ENCODE data around the gene SPON2.

Gene SPON2

DNA sequence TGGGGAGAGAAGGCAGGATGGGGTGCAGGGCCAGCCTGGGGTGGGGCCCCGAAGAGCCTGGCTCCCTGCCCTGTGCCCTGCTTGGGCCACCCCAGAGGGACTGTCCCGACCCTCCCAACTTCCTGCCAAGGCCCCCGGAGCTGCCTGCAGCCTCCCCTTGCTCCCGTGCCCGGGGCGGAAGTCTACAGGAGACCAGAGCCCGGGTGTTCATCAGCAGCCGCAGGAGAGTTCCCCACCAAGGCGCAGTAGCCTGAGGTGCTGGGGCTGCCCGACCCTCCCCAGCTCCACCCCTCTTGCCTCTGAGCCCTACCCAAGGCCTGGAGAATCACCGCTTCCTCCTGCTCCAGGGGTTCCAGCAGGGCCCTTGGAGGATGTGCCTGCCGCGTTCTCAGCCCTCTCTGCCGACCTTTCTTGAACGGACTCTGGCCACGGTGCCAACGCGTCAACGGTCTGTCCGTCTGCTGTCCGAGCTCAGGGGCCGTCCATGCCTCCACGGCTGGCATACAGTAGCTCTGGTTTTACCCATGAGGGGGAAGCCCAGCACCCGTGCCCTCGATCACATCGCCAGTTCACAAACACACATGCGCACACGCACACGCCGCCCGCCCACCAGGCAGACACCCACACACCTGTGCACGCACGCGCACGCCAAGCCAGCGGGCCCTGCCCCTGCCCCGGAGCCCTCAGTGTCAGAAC lies 36.0 kb upstream of the SPON2 start:
- TF ChIP-seq, protein P1, sequence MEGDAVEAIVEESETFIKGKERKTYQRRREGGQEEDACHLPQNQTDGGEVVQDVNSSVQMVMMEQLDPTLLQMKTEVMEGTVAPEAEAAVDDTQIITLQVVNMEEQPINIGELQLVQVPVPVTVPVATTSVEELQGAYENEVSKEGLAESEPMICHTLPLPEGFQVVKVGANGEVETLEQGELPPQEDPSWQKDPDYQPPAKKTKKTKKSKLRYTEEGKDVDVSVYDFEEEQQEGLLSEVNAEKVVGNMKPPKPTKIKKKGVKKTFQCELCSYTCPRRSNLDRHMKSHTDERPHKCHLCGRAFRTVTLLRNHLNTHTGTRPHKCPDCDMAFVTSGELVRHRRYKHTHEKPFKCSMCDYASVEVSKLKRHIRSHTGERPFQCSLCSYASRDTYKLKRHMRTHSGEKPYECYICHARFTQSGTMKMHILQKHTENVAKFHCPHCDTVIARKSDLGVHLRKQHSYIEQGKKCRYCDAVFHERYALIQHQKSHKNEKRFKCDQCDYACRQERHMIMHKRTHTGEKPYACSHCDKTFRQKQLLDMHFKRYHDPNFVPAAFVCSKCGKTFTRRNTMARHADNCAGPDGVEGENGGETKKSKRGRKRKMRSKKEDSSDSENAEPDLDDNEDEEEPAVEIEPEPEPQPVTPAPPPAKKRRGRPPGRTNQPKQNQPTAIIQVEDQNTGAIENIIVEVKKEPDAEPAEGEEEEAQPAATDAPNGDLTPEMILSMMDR (IDR thresholded peaks at IDR 0.05; ENCODE audit: low read depth, low read length), result no peak
- no peak overlapping the region for H3K4me3 ChIP-seq (ENCODE audit: low read depth, low read length)

GRCh38 chr4:1207603-1208265 lies 35.4 kb upstream of the SPON2 start:
- H3K4me3 ChIP-seq (ENCODE audit: low read depth, low read length), result no peak overlapping the region
- TF ChIP-seq, protein P1 (IDR thresholded peaks at IDR 0.05; ENCODE audit: low read depth, low read length), result no peak

DNA sequence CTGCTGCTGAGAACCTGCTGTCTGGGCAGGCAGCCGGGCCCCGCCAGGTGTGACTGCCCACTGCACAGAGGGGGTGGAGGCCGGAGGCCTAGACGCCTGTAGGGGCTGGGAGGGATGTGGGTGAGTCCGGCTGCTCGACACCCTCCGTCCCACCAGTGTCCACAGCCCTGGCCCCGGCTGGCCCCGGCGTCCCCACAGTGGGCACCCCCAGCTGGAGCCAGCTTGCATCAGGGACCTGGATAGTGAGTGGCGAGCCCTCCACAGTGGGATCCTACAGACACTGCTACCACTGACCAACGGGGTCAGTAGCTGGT lies 34.7 kb upstream of the SPON2 start:
- TF ChIP-seq, protein P1 (IDR thresholded peaks at IDR 0.05; ENCODE audit: low read depth, low read length), result no peak
- no peak overlapping the region for H3K4me3 ChIP-seq (ENCODE audit: low read depth, low read length)

DNA sequence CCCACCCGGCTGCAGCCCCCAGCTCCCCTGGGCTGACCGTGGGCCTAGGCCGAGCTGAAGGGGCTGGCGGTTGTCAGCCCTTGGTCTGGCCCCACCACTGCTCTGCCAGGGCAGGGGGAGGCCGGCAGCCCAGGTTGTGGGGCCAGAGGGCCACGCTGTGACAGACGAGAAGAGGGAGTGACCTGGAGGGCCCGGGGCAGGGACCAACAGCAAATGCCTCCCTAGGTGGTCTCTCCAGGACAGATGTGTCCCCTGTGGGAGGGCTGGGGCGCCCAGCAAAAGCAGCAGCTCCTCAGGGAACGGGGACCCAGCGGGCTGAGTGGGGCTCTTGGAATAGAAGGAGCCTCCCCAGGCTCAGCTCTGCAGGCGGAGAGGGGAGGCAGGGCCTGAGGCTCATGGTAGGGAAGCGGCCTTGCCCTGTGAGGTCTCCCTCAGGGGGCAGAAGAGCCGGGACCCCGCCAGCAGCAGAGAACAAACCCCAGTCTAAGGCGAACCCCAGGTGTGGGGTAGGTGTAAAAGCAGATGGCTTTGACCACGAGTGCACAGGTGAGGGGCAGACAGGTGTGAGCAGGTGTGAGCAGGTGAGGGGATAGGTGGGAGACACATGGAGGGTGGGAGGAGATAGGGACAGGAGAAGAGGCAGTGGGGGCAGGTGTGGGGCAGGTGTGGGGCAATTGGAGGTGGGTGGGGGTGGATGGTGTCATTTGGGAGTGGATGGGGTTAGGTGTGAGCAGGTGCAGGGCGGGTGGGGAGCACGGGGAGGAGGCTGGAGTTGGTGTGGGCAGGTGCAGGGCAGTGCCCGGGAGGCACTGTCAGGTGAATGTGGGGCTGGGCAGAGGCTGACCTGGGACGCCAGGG lies 34.1 kb upstream of the SPON2 start:
- TF ChIP-seq, protein P1 (IDR thresholded peaks at IDR 0.05; ENCODE audit: low read depth, low read length), result no peak
- no peak overlapping the region for H3K4me3 ChIP-seq (ENCODE audit: low read depth, low read length)

GRCh38 chr4:1205586-1206298 lies 33.4 kb upstream of the SPON2 start:
- TF ChIP-seq, protein P1 (IDR thresholded peaks at IDR 0.05; ENCODE audit: low read depth, low read length), result no peak
- H3K4me3 ChIP-seq (ENCODE audit: low read depth, low read length), result no peak overlapping the region

GRCh38 chr4:1204828-1205585 lies 32.6 kb upstream of the SPON2 start:
- H3K4me3 ChIP-seq (ENCODE audit: low read depth, low read length), result no peak overlapping the region
- TF ChIP-seq, protein P1 (IDR thresholded peaks at IDR 0.05; ENCODE audit: low read depth, low read length), result no peak
